Measurements from ENCODE around the gene CLEC14A. TPM values are rescaled to one million over a fixed set of nuclear protein-coding genes. Genes with fewer than 3 reads are reported as not detected.

The CLEC14A gene
- total and polyA plus RNA-seq, 3 experiments from 2014 or later, result not detected

GRCh38 chr14:38206689-38207376, 49.1 kb downstream of the CLEC14A start:
- H3K4me3 ChIP-seq (ENCODE audit: low read length), result no peak overlapping the region
- Mint-ChIP-seq H3K4me3 (peak overlapping the region in 1 of 7 donors; percentile 1), H3K27me3 (peaks cover 41 to 54% of the 10 kb centered on the region in 2 donors), H3K27ac (no peak overlapping the region), H3K9me3 (peaks cover 0 to 5% (median 5%) of the 10 kb centered on the region in 5 donors), H3K4me1 (peaks cover 21 to 38% (median 30%) of the 10 kb centered on the region in 3 donors), H3K36me3 (no peaks in the 10 kb centered on the region)
- no peaks in the 10 kb centered on the region for H3K4me1 ChIP-seq (ENCODE audit: insufficient read depth, low read length)
- H3K27ac ChIP-seq (ENCODE audit: low read depth, low read length), result no peak overlapping the region
- no peaks in the 10 kb centered on the region for H3K36me3 ChIP-seq (ENCODE audit: insufficient read depth, low read length)
- H3K9me3 ChIP-seq (ENCODE audit: low read length), result no peaks in the 10 kb centered on the region
- POLR2A ChIA-PET, result interaction anchor here (0.6 kb wide), 1 partner anchor 10 kb away, joined by 5 read pairs; no protein-coding TSS in a partner anchor
- DNase-seq, result no peak
- peaks cover 21% of the 10 kb centered on the region for H3K27me3 ChIP-seq (ENCODE audit: insufficient read depth, low read length, poor library complexity, severe bottlenecking)
- CTCF ChIA-PET, result no interaction called here

GRCh38 chr14:38205949-38206665, 49.8 kb downstream of the CLEC14A start:
- DNase-seq, result no peak
- H3K9me3 ChIP-seq (ENCODE audit: low read length), result no peaks in the 10 kb centered on the region
- Mint-ChIP-seq H3K36me3 (no peaks in the 10 kb centered on the region), H3K4me3 (no peak overlapping the region), H3K9me3 (peaks cover 0 to 5% (median 3%) of the 10 kb centered on the region in 5 donors), H3K27ac (no peak overlapping the region), H3K27me3 (peaks cover 37 to 48% of the 10 kb centered on the region in 2 donors), H3K4me1 (peaks cover 20 to 33% (median 27%) of the 10 kb centered on the region in 3 donors)
- no peaks in the 10 kb centered on the region for H3K4me1 ChIP-seq (ENCODE audit: insufficient read depth, low read length)
- H3K36me3 ChIP-seq (ENCODE audit: insufficient read depth, low read length), result no peaks in the 10 kb centered on the region
- peaks cover 21% of the 10 kb centered on the region for H3K27me3 ChIP-seq (ENCODE audit: insufficient read depth, low read length, poor library complexity, severe bottlenecking)
- ChIA-PET CTCF (interaction anchor here (1.5 kb wide), 1 partner anchor 220 kb away, joined by 3 read pairs; no protein-coding TSS in a partner anchor), POLR2A (interaction anchor here (0.6 kb wide), 1 partner anchor 9 kb away, joined by 5 read pairs; no protein-coding TSS in a partner anchor)
- no peak overlapping the region for H3K27ac ChIP-seq (ENCODE audit: low read depth, low read length)
- H3K4me3 ChIP-seq (ENCODE audit: low read length), result no peak overlapping the region

DNA sequence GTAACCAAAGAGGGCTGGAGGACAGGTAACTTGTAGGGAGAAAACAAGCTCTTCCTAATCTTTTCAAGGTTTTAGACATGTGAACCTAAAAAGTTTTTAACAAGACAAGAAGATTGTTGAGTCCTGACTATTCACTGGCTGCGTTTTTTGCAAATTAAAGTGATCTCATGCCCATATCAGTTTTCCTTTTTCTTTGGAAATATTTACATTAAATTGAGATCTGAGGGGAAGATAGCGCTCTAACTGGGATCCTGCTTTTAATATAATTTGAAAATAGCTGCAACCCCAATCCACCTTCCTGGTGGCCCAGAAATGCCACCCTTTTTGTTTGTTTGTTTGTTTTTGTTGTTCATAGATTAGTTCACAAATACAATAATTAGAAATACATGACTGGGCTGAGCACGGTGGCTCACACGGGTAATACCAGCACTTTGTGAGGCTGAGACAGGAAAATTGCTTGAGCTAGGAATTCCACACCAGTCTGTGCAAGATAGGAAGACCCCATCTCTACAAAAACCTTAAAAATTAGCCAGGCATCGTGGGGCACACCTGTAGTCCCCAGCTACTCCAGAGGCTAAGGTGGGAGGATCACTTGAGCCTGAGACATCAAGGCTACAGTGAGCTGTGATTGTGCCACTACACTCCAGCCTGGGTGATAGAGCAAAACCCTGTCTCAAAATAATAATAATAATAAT, 50.6 kb downstream of the CLEC14A start:
- Mint-ChIP-seq H3K4me1 (peaks cover 16 to 25% (median 21%) of the 10 kb centered on the region in 3 donors), H3K4me3 (no peak overlapping the region), H3K27me3 (peaks cover 29 to 40% of the 10 kb centered on the region in 2 donors), H3K9me3 (peaks cover 0 to 5% (median 3%) of the 10 kb centered on the region in 5 donors), H3K36me3 (no peaks in the 10 kb centered on the region), H3K27ac (no peak overlapping the region)
- DNase-seq, result no peak
- H3K4me1 ChIP-seq (ENCODE audit: insufficient read depth, low read length), result no peaks in the 10 kb centered on the region
- no peaks in the 10 kb centered on the region for H3K36me3 ChIP-seq (ENCODE audit: insufficient read depth, low read length)
- no peak overlapping the region for H3K4me3 ChIP-seq (ENCODE audit: low read length)
- CTCF ChIA-PET, result interaction anchor here (1.5 kb wide), 1 partner anchor 219 kb away, joined by 3 read pairs; no protein-coding TSS in a partner anchor
- no peaks in the 10 kb centered on the region for H3K9me3 ChIP-seq (ENCODE audit: low read length)
- H3K27me3 ChIP-seq (ENCODE audit: insufficient read depth, low read length, poor library complexity, severe bottlenecking), result peaks cover 21% of the 10 kb centered on the region
- POLR2A ChIA-PET, result no interaction called here
- no peak overlapping the region for H3K27ac ChIP-seq (ENCODE audit: low read depth, low read length)

GRCh38 chr14:38204719-38205115, 51.2 kb downstream of the CLEC14A start:
- DNase-seq, result no peak
- no peak overlapping the region for H3K27ac Mint-ChIP-seq
- peaks cover 11 to 19% (median 18%) of the 10 kb centered on the region in 3 donors for H3K4me1 Mint-ChIP-seq
- Histone ChIP-seq H3K4me1 (ENCODE audit: insufficient read depth, low read length) (no peaks in the 10 kb centered on the region), H3K27me3 (ENCODE audit: insufficient read depth, low read length, poor library complexity, severe bottlenecking) (peaks cover 18% of the 10 kb centered on the region), H3K4me3 (ENCODE audit: low read length) (no peak overlapping the region), H3K27ac (ENCODE audit: low read depth, low read length) (no peak overlapping the region), H3K9me3 (ENCODE audit: low read length) (no peaks in the 10 kb centered on the region), H3K36me3 (ENCODE audit: insufficient read depth, low read length) (no peaks in the 10 kb centered on the region)
- no peak overlapping the region for H3K4me3 Mint-ChIP-seq
- POLR2A ChIA-PET, result no interaction called here
- peaks cover 0 to 5% (median 3%) of the 10 kb centered on the region in 5 donors for H3K9me3 Mint-ChIP-seq
- CTCF ChIA-PET, result interaction anchor here (1.5 kb wide), 1 partner anchor 219 kb away, joined by 3 read pairs; no protein-coding TSS in a partner anchor
- peaks cover 24 to 35% of the 10 kb centered on the region in 2 donors for H3K27me3 Mint-ChIP-seq
- H3K36me3 Mint-ChIP-seq, result no peaks in the 10 kb centered on the region

Other genes with a start within 250 kb of the CLEC14A start
- not detected for gene SSTR1, start 48.2 kb downstream of the CLEC14A start, total RNA-seq
- gene SSTR1, start 48.2 kb downstream of the CLEC14A start, polyA plus RNA-seq, result not detected